Neural cell (in vitro differentiated cells): ENCODE results near the gene TRPM5.

Source experiments
- EZH2 ChIP-seq: fragments of 200-600, 300-800 bp; shearing (Covaris generic), sonication (generic); IDR thresholded peaks from 2 replicates; pipeline ENCODE4 v1.6.1; 2014; ENCODE audit warnings: antibody characterized with exemption, low read length, borderline replicate concordance, mild to moderate bottlenecking; ENCODE audit not compliant: insufficient read depth, poor library complexity, severe bottlenecking
- SMC3 ChIP-seq: fragments of 450-650 bp; conservative IDR thresholded peaks from 2 replicates; pipeline ENCODE4 v1.6.1; 2014; ENCODE audit warnings: antibody characterized with exemption, mild to moderate bottlenecking, moderate library complexity; ENCODE audit not compliant: poor library complexity
- TF ChIP-seq, protein P1 (sequence below): fragments of 450-650 bp; IDR thresholded peaks from 2 replicates; pipeline ENCODE4 v1.5.1; 2014; ENCODE audit warnings: antibody characterized with exemption, mild to moderate bottlenecking, moderate library complexity; ENCODE audit not compliant: poor library complexity, severe bottlenecking

DNA sequence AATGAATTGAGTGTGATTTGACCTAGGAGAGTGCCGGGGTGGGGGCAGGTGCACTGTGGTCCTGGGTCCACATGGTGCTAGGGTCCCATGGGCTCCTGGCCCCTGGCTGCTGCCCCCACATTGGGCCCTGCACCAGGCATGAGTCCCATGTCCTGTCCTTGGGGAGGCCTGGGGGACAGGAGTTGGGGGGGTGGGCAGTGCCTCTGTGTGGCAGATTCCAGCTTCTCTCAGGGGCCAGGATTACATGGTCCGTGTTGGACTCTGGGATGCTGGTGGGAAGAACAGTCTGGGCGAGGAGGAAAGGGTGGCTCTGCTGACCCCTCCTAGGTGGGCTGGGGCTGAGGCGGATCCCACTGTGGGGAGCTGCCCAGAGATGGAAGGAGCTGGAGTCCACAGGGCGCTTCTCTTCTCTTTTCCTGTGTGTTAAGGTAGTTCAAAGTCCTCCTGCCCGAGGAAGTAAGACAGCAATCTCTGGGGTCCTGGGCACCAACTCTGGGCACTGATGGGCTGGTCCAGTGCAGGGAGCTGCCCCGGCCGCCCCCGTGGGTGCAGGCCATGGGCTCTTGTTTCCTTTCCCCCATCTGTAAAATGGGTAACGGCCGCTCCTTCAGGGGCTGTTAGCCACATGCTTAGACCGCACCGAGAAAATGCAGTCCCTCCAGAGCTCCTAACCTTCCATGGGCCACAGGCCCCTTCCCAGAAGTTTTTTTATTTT lies 20.3 kb upstream of the TRPM5 start:
- TF ChIP-seq, protein P1, sequence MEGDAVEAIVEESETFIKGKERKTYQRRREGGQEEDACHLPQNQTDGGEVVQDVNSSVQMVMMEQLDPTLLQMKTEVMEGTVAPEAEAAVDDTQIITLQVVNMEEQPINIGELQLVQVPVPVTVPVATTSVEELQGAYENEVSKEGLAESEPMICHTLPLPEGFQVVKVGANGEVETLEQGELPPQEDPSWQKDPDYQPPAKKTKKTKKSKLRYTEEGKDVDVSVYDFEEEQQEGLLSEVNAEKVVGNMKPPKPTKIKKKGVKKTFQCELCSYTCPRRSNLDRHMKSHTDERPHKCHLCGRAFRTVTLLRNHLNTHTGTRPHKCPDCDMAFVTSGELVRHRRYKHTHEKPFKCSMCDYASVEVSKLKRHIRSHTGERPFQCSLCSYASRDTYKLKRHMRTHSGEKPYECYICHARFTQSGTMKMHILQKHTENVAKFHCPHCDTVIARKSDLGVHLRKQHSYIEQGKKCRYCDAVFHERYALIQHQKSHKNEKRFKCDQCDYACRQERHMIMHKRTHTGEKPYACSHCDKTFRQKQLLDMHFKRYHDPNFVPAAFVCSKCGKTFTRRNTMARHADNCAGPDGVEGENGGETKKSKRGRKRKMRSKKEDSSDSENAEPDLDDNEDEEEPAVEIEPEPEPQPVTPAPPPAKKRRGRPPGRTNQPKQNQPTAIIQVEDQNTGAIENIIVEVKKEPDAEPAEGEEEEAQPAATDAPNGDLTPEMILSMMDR: no peak
- TF ChIP-seq EZH2: no peak
- TF ChIP-seq SMC3: no peak
